Right lobe of liver (tissue), 6 donors: ENCODE data around the gene RAD54L2. TPM values are rescaled to one million over a fixed set of nuclear protein-coding genes. Genes with fewer than 3 reads are reported as not detected.

ENCODE experiments used
- ATAC-seq, 4 donors: fragments of 200-7000 bp; cut with Tn5 transposase; one replicate each; pipeline ENCODE4 v1.9.1; 2020; ENCODE audit warnings: mild to moderate bottlenecking in 4 of 4, moderate library complexity in 4 of 4
- DNase-seq, 3 donors: peaks; one replicate each; pipeline ENCODE4 v3.0.0-alpha.2; 2020
- H3K27ac ChIP-seq, 3 donors: fragments of 200-600 bp; one replicate each; pipeline ENCODE4 v1.8.0; 2022
- H3K27me3 ChIP-seq, 2 donors: fragments of 200-600 bp; one replicate each; pipeline ENCODE4 v1.8.0; 2022
- H3K36me3 ChIP-seq, 4 donors: fragments of 200-600 bp; sonication (generic) in 1 of 4; one replicate each; pipeline versions ENCODE4 v1.5.1 to v1.8.0; 2017 to 2022; ENCODE audit warnings: control low read depth in 1 of 4
- H3K4me1 ChIP-seq, 4 donors: fragments of 200-600 bp; sonication (generic) in 1 of 4; one replicate each; pipeline versions ENCODE4 v1.5.1 to v1.8.0; 2017 to 2022; ENCODE audit warnings: control low read depth in 1 of 4
- H3K4me3 ChIP-seq, 3 donors: fragments of 200-600 bp; one replicate each; pipeline ENCODE4 v1.8.0; 2022
- H3K9me3 ChIP-seq, 4 donors: fragments of 200-600 bp; sonication (generic) in 1 of 4; one replicate each; pipeline versions ENCODE4 v1.5.1 to v1.8.0; 2017 to 2022; ENCODE audit warnings: control low read depth in 1 of 4
- POLR2A ChIP-seq: fragments of 450-650 bp; IDR thresholded peaks from one replicate; pipeline ENCODE4 v1.6.1; 2017; ENCODE audit warnings: antibody characterized with exemption, mild to moderate bottlenecking
- WGBS: methylation state at CpG from one replicate; pipeline ENCODE4 v1.1.6; 2018; ENCODE audit warnings: low coverage, low lambda C conversion rate; ENCODE audit not compliant: insufficient coverage; ENCODE audit errors: missing lambda C conversion rate; 5-methylcytosine and 5-hydroxymethylcytosine counted together
- intact Hi-C, 2 donors: fragments of 100-400 bp; cut with DNase I; formaldehyde crosslinking; loops; one replicate each; pipeline versions ENCODE4 v1.11.2 to v1.14.1; 2022
- total RNA-seq, 6 experiments: library from RNA; depleted of rRNA in 2 of 6; stranded (reverse); fragments of >200 nt in 2 of 6; fragmentation: NEBNext Ultra II Directional in 3 of 6; extraction: Animal tissue kit (Norgen Biotek cat#: 25700) in 3 of 6; gene quantifications; one replicate each; pipeline versions ENCODE4 v1.1.0 to v1.2.4, GENCODE V29; 2016 to 2023
- TF ChIP-seq, protein P1 (sequence below), 4 donors: fragments of 200-600 bp in 3 of 4; fragments of 450-650 bp in 1 of 4; IDR thresholded peaks; one replicate each; pipeline versions ENCODE4 v1.5.1 to v1.8.0; 2016 to 2022; ENCODE audit warnings: antibody characterized with exemption in 4 of 4, mild to moderate bottlenecking in 2 of 4
- donor health status: DM: no; HTN: yes; CAD: no.
- donor health status: DM: no; HTN: no; CAD: no.
- donor health status: DM: no; HTN: no; CAD: no.
- donor health status: DM: no; HTN: yes; CAD: no.
- donor health status: DM: no; HTN: yes; CAD: no.

Gene RAD54L2
- total RNA-seq, 6 experiments from 2014 or later: 8.0 to 21.1 (median 13.7) TPM

DNA sequence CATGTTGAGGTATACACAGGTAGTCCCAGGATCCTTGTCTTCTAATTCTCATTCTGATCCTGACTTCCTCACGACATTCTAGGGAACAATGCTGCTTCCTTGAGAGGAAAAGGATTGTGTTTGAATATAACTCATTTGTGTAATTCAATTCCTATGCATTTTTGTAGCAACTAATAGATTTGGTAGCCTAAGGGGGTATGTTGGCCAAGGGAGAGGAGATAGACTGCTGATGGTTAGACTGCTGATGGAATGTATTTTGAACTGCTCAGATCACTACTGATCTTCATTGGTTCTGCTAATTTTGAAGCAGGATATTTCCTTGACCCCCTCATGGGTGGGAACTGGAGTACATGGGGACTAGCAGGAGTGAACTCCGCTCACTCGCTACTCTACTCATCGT lies 39.7 kb downstream of the RAD54L2 start:
- no peaks in the 10 kb centered on the region for H3K9me3 ChIP-seq
- no peaks in the 10 kb centered on the region for H3K4me1 ChIP-seq
- H3K36me3 ChIP-seq: no peaks in the 10 kb centered on the region
- H3K27ac ChIP-seq: no peak overlapping the region
- H3K27me3 ChIP-seq: no peaks in the 10 kb centered on the region
- TF ChIP-seq, protein P1, sequence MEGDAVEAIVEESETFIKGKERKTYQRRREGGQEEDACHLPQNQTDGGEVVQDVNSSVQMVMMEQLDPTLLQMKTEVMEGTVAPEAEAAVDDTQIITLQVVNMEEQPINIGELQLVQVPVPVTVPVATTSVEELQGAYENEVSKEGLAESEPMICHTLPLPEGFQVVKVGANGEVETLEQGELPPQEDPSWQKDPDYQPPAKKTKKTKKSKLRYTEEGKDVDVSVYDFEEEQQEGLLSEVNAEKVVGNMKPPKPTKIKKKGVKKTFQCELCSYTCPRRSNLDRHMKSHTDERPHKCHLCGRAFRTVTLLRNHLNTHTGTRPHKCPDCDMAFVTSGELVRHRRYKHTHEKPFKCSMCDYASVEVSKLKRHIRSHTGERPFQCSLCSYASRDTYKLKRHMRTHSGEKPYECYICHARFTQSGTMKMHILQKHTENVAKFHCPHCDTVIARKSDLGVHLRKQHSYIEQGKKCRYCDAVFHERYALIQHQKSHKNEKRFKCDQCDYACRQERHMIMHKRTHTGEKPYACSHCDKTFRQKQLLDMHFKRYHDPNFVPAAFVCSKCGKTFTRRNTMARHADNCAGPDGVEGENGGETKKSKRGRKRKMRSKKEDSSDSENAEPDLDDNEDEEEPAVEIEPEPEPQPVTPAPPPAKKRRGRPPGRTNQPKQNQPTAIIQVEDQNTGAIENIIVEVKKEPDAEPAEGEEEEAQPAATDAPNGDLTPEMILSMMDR (IDR thresholded peaks at IDR 0.05): no peak
- no peak for TF ChIP-seq POLR2A
- no peak overlapping the region for H3K4me3 ChIP-seq
- intact Hi-C loops: no loop called here
- no peak for DNase-seq
- no peak for ATAC-seq
- WGBS: 100% methylated on average over 1 of the region's 4 CpGs

DNA sequence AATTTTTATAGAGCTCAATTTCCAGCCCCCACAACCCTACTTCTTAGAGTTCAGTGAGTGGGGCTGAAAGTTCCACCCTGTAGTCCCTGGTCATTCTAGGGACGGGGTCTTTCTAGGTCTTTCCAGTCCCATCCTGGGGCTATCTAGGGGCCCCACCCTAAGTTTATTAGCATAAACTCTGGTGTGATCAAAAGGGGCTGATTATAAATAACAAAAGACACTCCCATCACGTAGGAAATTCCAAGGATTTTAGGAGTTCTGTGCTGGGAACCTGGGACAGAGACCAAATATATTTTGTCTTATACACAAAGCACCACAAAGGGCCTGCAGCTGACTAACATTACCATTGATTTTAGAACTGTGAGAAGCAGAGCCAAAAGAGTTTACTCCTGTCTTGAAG lies 41.9 kb downstream of the RAD54L2 start:
- Histone ChIP-seq H3K9me3 (no peaks in the 10 kb centered on the region), H3K36me3 (no peaks in the 10 kb centered on the region), H3K27ac (no peak overlapping the region), H3K4me1 (no peaks in the 10 kb centered on the region), H3K4me3 (no peak overlapping the region), H3K27me3 (no peaks in the 10 kb centered on the region)
- TF ChIP-seq, protein P1 (IDR thresholded peaks at IDR 0.05): no peak
- TF ChIP-seq POLR2A: no peak
- no peak for DNase-seq
- ATAC-seq: no peak
- intact Hi-C loops: no loop called here
- 77% methylated on average over 2 of the region's 2 CpGs for WGBS

- TF ChIP-seq, protein P1 (IDR thresholded peaks at IDR 0.05): no peak
- TF ChIP-seq POLR2A: no peak
- no peak overlapping the region for H3K27ac ChIP-seq
- intact Hi-C loops: no loop called here
- H3K4me3 ChIP-seq: no peak overlapping the region
- no peaks in the 10 kb centered on the region for H3K4me1 ChIP-seq
- no peaks in the 10 kb centered on the region for H3K9me3 ChIP-seq
- H3K36me3 ChIP-seq: no peaks in the 10 kb centered on the region
- ATAC-seq (peak in 3 of 4 donors; percentile 30 to 50 (median 45)), DNase-seq (no peak)
- 97% methylated on average over 4 of the region's 4 CpGs for WGBS
- H3K27me3 ChIP-seq: no peaks in the 10 kb centered on the region
Observed at GRCh38 chr3:51581524-51581923, 43.0 kb downstream of the RAD54L2 start.

GRCh38 chr3:51585197-51585596 lies 46.7 kb downstream of the RAD54L2 start:
- ATAC-seq (no peak), DNase-seq (no peak)
- Histone ChIP-seq H3K9me3 (no peaks in the 10 kb centered on the region), H3K4me1 (no peaks in the 10 kb centered on the region), H3K4me3 (no peak overlapping the region), H3K27ac (no peak overlapping the region), H3K36me3 (peaks cover 0 to 1% (median 0%) of the 10 kb centered on the region in 4 donors), H3K27me3 (no peaks in the 10 kb centered on the region)
- intact Hi-C loops: no loop called here
- TF ChIP-seq, protein P1 (IDR thresholded peaks at IDR 0.05): no peak
- 86% methylated on average over 4 of the region's 4 CpGs for WGBS

DNA sequence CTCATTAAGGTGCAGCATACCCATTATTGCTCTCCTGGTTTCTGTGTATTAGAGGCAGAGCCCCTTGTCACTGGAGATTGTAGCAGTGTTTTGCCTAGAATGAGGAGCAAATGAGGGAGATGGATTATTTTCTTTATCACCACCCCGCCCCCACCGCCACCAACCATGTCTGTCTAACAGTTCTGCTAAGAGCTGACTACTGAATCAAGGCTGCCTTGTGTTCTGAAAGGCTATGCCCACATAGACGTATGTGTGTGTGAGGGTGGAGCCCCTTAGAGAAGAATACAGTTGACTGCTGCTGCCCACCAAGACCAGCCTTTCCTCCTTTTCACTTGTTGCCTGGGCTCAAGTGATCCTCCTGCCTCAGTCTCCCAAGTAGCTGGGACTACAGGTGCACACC lies 47.4 kb downstream of the RAD54L2 start:
- intact Hi-C loops: no loop called here
- no CpG with 5 or more reads among the region's 3 CpGs for WGBS
- Histone ChIP-seq H3K9me3 (no peaks in the 10 kb centered on the region), H3K36me3 (peaks cover 0 to 8% (median 2%) of the 10 kb centered on the region in 4 donors), H3K27ac (no peak overlapping the region), H3K4me1 (no peaks in the 10 kb centered on the region), H3K27me3 (no peaks in the 10 kb centered on the region), H3K4me3 (no peak overlapping the region)
- ATAC-seq (no peak), DNase-seq (no peak)
- TF ChIP-seq POLR2A: no peak
- TF ChIP-seq, protein P1 (IDR thresholded peaks at IDR 0.05): no peak
